Left colon (tissue), 2 donors: Measurements from ENCODE around the gene TMEM200A. TPM values are rescaled to one million over a fixed set of nuclear protein-coding genes. Genes with fewer than 3 reads are reported as not detected.
"Not testable (repeated sequence)": the region's sequence is repeated elsewhere in the genome, so short reads cannot be mapped to it uniquely, and the experiment has no call there.

ENCODE experiments used
- ATAC-seq: fragments of 200-7000 bp; cut with Tn5 transposase; one replicate; pipeline ENCODE4 v1.9.1; 2020; ENCODE audit warnings: mild to moderate bottlenecking, moderate library complexity
- DNase-seq, 2 donors: peaks; one replicate each; pipeline ENCODE4 v3.0.0-alpha.2; 2020
- intact Hi-C, 2 donors: fragments of 100-400 bp; cut with DNase I in 1 of 2; cut with micrococcal nuclease in 1 of 2; formaldehyde crosslinking; loops; one replicate each; pipeline versions ENCODE4 v1.11.2 to v1.14.0; 2022; cut with DNase I, micrococcal nuclease
- long read RNA-seq: library from polyadenylated mRNA; unstranded; transcript quantifications from one replicate; pipeline ENCODE4 v2.0.0, GENCODE V29; 2021
- total RNA-seq, 2 donors: library from RNA; stranded (reverse); fragmentation: NEBNext Ultra II Directional; extraction: Animal tissue kit (Norgen Biotek cat#: 25700); gene quantifications; one replicate each; pipeline ENCODE4 v1.2.1, GENCODE V29; 2021
- donor health status: DM: no; HTN: no; CAD: no.
- donor health status: DM: yes; HTN: yes; CAD: no.

The TMEM200A gene
- 10 to 100 TPM; 24.6 to 26.9 TPM for total RNA-seq
- long read RNA-seq, transcript TMEM200A-204 (2 exons, 2,899 nt): minor isoform, 8 of 45 reads
- long read RNA-seq, transcript TMEM200A-201 (3 exons, 3,512 nt): major isoform, 9 of 45 reads
- long read RNA-seq, partial matches to known transcripts: 27 of 45 reads
- long read RNA-seq, other reads (novel, unspliced or antisense): 1 of 45 reads

- intact Hi-C loops: no loop called here
- peak; percentile 70 for ATAC-seq
- DNase-seq: peak; percentile 38 to 76
Observed at GRCh38 chr6:130365166-130366106, at the start of gene TMEM200A. TMEM200A (plus strand) TSS chr6:130366017; CDS start chr6:130440423, 74,406 bp downstream.

GRCh38 chr6:130320908-130321307 lies 44.9 kb upstream of the TMEM200A start:
- ATAC-seq (no peak), DNase-seq (no peak)
- intact Hi-C loops: loop anchor here in 1 of 2 donors (5.0 to 10.0 kb wide), 2 partner anchors 374 to 551 kb away; no protein-coding TSS in a partner anchor

GRCh38 chr6:130322673-130323268 lies 43.0 kb upstream of the TMEM200A start:
- ATAC-seq (peak; percentile 61), DNase-seq (peak; percentile 31 to 39)
- intact Hi-C loops: loop anchor here in 1 of 2 donors (5.0 to 10.0 kb wide), 2 partner anchors 372 to 550 kb away; no protein-coding TSS in a partner anchor

- ATAC-seq (no peak), DNase-seq (no peak)
- intact Hi-C loops: loop anchor here in 1 of 2 donors (5.0 to 10.0 kb wide), 2 partner anchors 370 to 548 kb away; no protein-coding TSS in a partner anchor
Observed at GRCh38 chr6:130324657-130325056, 41.2 kb upstream of the TMEM200A start.

GRCh38 chr6:130326496-130326895 lies 39.3 kb upstream of the TMEM200A start:
- ATAC-seq: no peak
- intact Hi-C loops: loop anchor here in 1 of 2 donors (10.0 kb wide), 1 partner anchor 368 kb away; no protein-coding TSS in a partner anchor
- no peak for DNase-seq

DNA sequence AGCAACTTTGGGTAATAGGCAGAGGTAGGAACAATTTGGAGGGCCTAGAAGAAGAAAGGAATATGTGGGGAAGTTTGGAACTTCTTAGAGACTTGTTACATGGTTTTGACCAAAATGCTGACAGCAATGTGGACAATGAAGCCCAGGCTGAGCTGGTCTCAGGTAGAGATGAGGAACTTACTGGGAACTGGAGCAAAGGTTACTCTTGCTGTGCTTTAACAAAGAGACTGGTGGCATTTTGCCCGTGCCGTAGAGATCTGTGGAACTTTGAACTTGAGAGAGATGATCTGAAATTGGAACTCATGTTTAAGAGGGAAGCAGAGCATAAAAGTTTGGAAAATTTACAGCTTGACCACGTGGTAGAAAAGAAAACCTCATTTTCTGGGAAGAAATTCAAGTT lies 28.3 kb upstream of the TMEM200A start:
- intact Hi-C loops: no loop called here
- peak; percentile 42 for ATAC-seq
- DNase-seq: peak; percentile 36 to 60

- intact Hi-C loops, DNase-seq: not testable (repeated sequence)
Observed at GRCh38 chr6:130346324-130346723, 19.5 kb upstream of the TMEM200A start.

GRCh38 chr6:130354322-130354721 lies 11.5 kb upstream of the TMEM200A start:
- intact Hi-C loops: no loop called here
- DNase-seq: no peak
- ATAC-seq: no peak

More at GRCh38 chr6:130346324-130346723, 19.5 kb upstream of the TMEM200A start:
- not testable (repeated sequence) for ATAC-seq

DNA sequence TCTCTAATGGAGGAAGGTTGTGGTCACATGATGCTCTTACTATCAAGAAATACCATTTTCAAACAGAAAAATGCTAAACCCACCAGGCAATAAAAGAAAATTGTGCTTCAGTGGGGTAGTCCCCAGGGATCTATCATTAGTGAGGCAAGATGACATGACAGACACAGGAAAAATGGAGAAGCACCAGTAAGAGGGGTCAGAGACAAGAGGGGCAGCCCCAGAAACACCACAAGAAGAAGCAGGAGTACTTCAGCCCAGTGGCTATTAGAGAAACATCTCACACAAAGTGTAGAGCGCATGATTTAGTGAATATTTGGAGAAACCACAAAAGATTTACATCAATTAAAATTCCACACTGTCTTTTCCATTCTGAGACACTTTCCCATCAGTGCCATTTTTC lies 10.2 kb upstream of the TMEM200A start:
- ATAC-seq: no peak
- intact Hi-C loops: no loop called here
- DNase-seq: no peak

GRCh38 chr6:130357436-130357835 lies 8.4 kb upstream of the TMEM200A start:
- no peak for ATAC-seq
- intact Hi-C loops: no loop called here
- DNase-seq: no peak

DNA sequence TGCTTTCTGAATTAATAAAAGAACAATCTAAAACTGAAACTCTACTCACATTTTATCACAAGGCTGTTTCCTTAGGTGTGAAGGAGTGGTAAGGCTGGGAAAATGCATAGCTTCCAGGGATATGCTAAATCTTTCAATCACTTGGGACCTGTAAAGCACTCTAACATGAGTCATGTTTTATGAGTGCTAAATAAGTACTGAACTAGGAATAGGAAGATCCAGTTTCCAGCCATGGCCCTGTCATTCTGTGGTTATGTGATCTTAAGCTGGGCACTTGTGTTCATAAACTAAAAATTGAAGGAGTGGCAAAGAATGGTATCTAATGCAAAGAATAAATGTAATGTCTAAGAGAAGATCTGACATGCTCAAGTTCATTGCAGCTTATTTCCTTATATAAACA lies 6.1 kb upstream of the TMEM200A start:
- intact Hi-C loops: no loop called here
- peak; percentile 92 for ATAC-seq
- no peak for DNase-seq

DNA sequence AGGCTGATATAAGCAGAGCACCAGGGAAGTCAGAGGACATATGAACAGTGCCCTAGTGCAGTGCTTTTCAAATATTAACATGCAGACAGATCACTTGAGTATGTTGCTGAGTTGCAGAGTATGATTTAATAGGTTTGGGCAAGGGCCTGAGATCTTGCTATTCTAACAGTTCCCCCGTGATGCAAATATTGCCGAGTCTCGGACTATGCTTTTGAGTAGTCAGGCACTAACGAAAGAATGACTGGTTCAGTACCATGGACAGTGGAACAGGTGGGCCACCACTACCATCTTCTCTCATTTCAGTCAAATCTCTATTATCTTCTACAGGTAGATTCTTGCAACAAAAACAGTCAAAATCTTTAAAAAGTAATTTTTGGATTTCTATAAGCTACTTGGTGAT lies 3.7 kb upstream of the TMEM200A start:
- ATAC-seq: peak; percentile 17
- no peak for DNase-seq
- intact Hi-C loops: no loop called here

GRCh38 chr6:130364224-130364780 lies 1.5 kb upstream of the TMEM200A start:
- no peak for ATAC-seq
- DNase-seq: no peak
- intact Hi-C loops: no loop called here

- ATAC-seq (peak; percentile 73), DNase-seq (peak in 1 of 2 donors; percentile 48)
- intact Hi-C loops: no loop called here
Observed at GRCh38 chr6:130366107-130367005, 539 bp downstream of the TMEM200A start.

- ATAC-seq: no peak
- intact Hi-C loops: no loop called here
Observed at GRCh38 chr6:130367767-130368166, 1.9 kb downstream of the TMEM200A start.

GRCh38 chr6:130368576-130368975 lies 2.8 kb downstream of the TMEM200A start:
- no peak for ATAC-seq
- DNase-seq: no peak

More at GRCh38 chr6:130367767-130368166, 1.9 kb downstream of the TMEM200A start:
- DNase-seq: no peak

GRCh38 chr6:130369831-130370230 lies 4.0 kb downstream of the TMEM200A start:
- DNase-seq (no peak), ATAC-seq (no peak)
- intact Hi-C loops: no loop called here

More at GRCh38 chr6:130368576-130368975, 2.8 kb downstream of the TMEM200A start:
- intact Hi-C loops: no loop called here

DNA sequence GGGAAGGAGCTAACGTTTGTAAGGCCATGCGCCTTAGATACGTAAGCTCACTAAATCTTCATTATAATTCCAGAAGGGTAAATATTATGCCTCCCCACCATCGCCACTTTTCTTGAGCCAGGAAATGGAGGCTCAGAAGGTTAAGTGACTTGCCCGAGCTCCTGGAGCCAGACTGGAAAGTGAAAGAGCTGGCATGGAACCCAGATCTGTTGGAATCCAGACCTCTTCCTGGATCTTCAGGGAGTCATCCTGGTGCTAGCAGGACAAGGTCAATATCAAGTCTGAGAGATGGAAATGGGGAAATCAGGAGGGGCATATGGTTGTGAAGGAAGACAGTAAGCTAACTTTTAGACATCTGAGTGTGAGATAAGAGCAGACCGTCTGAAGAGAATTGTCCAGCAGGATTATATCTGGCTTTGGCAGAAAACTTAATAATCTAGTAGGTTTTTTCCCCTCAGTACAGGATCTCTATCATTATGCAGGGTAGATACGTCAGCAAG lies 6.2 kb downstream of the TMEM200A start:
- no peak for DNase-seq
- ATAC-seq: peak; percentile 37
- intact Hi-C loops: no loop called here
